Anterior cingulate cortex (tissue), 58 donors: ENCODE data around the gene TGFBR3L.

ENCODE experiments used
- DNase-seq, 58 donors: peaks; one replicate each; lab custom pipeline; 2025; lab: John Stamatoyannopoulos, UW

TGFBR3L gene

DNA sequence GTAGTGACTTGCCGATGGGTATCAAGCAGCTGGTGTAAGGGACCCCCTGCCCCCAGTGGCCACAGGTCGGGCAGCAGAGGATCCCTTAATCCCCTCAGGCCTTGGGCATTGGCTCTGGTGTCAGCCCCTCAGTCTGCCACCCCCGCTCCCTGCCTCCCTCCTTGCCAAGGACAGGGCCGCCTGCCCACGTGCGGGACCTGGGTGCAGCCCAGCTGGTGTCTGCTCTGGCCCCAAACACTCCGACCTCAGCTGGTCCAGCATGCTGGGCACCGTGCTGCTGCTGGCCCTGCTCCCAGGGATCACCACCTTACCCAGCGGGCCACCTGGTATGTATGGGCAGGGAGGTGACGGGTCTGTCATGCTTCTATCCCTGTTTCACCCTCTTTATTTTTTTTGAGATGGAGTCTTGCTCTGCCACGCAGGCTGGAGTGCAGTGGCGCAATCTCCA lies at the start of gene TGFBR3L:
TSS of gene TGFBR3L (plus strand) at position 233 of the 448 bp plus-strand sequence.
- DNase-seq, result no peak

DNA sequence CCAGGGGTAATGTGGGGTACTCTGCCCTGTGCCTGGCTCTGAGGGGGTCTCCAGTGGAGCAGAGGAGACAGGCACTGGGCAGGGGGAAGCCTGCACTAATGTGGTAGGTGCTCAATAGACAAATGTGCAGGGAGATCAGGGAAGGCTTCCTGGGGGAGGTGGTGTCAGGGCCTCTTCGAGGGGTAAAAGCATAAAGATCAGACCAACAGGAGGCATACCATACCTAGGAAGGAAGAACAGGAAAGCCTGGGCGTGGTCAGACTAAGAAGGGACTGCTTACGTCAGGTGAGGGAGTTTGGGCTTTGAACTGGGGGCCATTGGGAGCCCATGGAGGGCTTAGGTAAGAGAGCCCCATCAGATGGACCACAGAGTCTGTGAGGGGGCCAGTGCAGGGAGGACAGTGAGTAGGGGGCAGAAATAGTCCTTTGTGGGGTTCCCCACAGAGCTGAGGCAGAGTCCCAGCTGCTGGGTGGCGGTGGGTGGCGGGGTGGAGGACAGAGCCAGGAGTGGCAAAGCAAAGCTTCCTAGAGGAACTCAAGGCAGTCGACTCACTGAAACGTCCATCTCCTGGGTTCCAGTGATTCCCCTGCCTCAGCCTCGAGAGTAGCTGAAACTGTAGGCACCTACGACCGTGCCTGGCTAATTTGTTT lies 49.2 kb upstream of the TGFBR3L start:
- DNase-seq, result no peak

DNA sequence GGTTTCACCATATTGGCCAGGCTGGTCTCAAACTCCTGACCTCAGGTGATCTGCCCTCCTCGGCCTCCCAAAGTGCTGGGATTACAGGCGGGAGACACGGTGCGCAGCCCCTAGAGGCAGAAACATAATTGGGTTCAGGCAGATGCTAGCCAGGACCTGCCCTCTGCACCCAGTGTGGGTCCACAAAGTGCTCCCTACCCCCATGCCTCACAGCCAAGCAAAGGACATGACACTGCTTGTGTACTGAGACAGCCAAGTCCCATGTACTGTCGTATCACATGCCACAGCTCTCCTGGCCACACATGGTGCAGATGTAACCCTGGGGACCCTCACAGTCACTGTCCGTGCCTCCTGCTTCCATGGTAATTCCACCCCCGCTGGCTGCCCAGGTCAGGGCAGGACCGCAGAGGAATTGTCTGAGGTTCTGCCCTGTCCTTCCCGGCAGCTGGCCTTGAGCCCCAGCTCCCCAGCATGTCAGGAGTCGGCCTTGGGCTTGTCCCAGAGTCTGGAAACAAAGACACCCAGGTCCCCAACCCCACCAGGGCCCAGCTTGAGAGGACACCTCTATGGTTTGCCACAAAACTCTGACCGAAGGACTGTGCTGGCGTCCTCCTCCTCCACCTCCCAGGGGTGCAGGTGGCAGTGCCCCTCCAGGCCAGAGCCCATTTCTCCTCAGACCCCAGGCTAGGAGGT lies 48.1 kb upstream of the TGFBR3L start:
- no peak for DNase-seq

DNA sequence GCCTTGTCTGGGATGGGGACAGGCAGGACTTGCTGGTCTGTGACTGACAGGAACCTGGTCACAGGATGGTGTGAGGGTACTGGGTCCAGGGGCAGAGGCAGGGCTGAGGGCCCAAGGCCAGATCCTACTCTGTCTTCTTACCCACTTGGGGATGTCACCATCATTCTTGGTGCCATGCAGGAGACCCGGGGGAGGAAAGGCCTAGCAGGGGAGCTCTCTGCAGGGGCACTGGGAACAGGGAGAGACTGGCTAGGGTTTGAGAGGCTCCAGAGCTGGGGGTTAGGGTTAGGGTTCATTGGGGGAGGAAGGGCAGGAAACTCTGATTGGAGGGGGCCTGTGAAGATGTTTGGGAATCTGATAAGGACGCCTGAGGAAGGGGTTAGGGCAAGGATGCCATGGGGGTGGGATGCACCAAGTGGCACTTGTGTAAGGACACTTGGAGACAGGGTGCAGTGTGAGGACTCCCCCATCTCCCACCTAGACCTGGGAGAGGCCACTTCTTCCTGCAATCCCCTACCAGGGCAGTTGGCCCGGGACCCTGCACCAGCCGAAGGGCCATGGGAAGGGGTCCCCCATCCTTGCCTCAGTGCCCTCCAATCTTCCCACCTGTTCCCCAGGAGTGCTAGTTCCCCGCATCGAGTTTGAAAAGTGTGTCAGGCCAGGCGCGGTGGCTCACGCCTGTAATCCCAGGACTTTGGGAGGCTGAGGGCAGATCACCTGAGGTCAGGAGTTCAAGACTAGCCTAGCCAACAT lies 47.4 kb upstream of the TGFBR3L start:
- DNase-seq, result no peak

DNA sequence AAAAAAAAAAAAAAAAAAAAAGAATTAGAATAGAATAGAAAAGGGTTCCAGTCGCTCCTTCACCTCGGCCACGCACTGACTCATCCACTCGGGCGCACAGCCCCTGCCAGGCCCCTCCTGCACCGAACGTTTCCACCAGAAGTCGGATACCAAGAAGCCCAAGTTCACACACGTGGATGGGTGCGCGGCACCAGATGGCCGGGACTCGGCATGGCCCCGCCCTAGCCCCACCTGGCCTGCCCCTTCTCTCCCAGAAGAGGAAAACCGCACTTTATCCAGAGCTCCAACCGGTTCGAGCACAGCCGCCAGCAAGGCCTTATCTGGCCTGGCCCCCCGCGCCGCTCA lies 46.3 kb upstream of the TGFBR3L start:
- no peak for DNase-seq

DNA sequence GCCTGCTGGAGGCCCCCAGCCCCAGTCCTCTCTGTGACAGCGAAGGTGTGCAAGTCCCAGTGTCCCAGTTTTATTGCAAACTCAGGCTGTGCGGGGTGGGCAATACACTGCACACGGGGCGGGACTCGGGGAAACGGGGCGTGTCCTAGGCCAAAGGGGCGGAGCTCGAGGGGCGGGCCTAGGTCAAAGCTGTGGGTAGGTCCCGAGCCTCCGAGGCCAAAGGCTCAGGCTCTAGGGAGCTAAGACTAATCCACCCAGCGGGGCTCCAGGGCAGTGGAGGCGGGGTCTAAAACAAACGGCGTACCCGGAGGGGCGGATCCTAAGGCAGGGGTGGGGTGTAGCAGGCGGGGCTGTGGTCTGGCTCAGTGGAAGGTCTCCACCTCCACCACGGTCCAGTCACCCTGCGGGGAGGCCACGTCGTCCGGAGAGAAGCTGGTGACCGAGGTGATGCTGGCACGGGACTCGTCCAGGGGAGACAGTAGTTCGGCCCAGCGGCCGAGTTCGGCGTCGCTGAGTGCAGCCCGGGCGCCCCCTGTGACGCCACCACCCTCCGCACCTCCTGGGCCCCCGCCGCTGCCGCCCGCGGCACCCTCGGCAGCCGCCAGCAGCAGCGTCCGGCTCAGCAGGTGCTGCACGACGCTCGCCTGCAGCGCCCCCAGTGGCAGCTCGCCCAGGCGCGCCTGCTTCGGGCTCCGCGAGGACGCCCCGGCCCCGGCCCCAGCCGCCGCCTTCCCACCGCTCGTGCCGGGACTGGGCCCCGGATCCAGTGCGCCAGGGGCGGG lies 45.8 kb upstream of the TGFBR3L start:
- DNase-seq, result peak in 40 of 58 donors; percentile 12 to 68 (median 53)

DNA sequence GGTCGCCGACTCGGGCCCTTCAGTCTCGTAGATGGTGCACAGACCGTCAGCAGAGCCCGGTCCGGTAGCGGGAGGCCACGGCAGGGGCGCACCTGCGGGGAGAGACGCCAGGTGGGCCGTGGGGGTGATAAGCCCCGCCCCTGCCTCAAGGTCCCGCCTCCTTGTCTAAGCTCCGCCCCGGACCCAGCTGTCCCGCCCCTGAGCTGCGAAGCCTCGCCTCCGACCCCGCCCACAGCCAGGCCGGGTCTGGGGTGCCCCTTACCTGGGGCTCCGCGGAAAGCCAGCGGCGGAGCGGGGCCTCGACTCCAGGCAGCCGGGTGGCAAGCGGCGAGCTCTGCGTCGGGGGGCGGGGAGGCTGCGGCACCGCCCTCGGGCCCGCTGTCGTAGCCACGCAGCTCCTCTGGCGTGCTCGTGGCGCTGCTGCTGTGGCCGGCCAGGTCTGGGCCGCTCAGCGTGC lies 45.1 kb upstream of the TGFBR3L start:
- peak in 34 of 58 donors; percentile 19 to 66 (median 54) for DNase-seq

DNA sequence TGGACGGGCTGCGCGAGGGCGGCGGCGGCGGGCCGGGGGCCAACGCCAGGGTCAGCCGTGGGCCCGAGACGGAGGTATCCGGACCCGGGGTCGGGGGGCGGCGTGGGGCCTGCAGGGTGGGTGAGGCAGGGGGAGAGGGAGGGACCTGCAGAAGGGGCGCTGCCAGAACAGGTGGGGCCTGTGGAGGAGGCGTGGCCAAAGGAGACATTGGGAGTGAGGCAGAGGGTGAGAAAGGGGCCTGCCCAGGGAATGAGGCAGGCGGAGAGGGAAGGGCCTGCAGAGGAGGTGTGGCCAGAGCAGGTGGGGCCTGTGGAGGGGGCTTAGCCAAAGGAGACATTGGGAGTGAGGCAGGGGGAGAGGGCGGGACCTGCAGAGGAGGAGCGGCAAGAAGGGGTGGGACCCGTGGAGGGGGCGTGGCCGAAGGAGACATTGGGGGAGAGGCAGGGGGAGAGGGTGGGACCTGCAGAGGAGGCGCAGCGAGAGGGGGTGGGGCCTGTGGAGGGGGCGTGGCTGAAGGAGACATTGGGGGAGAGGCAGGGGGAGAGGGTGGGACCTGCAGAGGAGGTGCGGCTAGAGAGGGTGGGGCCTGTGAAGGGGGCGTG lies 44.6 kb upstream of the TGFBR3L start:
- peak in 25 of 58 donors; percentile 6 to 78 (median 51) for DNase-seq

DNA sequence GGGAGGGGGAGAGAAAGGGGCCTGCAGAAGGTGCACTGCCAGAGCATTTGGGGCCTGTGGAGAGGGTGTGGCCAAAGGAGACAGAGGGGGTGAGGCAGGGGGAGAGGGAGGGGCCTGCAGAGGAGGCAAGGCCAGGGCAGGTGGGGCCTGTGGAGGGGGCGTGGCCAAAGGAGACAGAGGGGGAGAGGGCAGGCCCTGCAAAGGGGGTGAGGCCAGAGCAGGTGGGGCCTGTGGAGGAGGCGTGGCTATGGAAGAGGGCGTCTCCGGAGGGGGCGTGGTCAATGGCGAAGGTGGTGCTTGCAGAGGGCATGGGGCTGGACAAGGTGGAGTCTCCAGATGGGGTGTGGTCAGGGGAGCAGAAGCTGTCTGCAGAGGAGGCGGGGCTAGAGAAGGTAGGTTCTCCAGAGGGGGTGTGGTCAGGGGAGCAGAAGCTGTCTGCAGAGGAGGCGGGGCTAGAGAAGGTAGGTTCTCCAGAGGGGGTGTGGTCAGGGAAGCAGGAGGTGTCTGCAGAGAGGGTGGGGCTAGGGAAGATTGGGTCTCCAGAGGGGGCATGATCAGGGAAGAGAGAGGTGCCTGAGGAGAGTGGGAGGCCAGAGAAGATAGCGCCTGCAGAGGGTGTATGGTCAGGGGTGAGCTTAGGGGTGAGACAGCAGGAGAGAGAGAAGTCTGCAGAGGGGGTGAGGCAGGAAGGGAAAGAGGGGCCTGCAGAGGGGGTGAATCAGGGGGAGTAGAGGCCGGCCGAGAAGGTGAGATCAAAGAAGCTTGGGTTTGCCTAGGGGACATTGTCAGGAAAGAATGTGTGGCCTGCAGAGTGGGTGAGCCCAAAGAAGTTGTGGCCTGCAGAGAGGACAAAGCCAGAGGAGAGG lies 43.8 kb upstream of the TGFBR3L start:
- DNase-seq, result peak in 42 of 58 donors; percentile 8 to 84 (median 44)

DNA sequence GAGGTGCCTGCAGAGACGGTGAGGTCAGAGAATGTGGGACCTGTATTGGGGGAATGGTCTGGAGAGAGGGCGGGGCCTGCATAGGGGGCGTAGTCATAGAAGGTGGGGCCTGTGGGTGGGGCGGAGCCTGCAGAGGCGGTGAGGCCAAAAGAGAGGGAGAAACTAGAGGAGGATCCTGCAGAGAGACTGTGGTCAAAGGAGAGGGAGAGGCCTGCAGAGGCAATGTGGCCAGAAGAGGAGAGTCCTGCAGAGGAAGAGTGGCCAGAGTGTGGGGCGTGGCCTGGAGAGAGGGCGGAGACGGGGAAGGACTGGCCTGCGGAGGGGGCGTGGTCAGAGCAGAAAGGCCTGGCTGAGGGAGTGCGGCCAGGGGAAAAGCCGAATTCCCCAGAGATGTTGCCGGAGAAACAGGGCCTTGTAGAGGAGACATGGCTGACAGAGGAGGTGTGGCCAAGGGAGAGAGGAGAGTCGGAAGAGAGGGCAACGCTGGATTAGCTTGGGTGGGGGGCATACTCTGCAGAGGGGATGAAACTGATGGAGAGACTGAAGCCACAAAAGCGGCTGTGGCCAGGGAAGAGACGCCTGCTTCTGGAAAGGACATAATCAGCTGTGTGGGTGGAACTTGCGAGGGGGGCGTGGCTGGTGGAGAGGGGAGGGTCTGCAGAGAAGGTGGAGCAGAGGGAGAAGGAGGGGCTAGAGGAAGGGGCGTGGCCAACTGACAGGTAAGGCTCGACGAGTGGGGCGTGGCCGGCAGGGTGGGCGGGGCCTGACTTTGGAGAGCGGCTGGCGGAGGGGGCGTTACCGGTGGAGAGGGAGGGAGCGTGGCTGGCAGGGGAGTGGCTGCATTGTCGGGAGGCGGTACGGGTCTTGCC lies 43.0 kb upstream of the TGFBR3L start:
- peak in 50 of 58 donors; percentile 14 to 83 (median 52) for DNase-seq

DNA sequence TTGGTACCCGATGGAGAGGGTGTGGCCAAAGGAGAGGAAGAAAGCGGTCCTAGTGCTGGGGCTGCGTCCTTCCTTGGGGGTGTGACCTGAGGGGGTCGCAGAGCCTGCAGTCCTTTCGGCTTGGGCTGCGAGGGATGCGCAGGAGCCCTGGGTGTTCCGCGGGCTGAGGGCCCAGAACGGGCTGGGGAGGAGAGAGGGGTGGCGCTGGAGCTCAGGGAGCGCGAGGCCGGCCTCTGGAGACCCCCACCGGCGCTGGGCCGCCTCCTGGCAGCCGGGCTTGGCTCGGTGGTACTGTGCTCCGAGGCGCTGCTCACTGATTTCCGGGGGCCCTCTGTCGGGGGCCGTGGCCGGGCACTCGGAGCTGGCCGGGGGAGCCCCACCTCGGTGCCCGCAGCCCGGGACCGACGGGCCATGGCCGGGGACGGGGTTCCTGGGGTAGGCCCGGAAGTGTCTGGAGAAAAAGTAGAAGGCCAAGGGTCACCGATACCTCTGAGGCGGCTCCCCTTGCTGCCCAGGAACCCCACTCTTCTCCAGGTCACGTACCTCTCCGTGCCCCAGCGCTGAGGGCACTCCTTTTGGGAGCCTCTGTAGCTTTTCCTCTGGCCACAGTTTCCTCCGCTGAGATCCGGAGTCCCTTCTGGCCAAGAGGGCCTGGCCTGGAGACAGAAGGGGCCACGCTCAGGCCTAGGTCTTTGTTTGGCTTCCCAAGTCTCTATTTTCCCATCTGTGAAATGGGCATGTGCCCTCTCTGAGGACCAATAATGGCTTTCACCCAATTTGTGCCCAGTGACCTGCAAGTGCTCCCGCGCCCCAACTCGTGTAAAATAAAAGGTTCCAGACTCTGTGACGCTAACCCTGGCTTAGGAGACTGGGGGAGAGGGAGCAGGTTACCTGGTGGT lies 42.1 kb upstream of the TGFBR3L start:
- no peak for DNase-seq

DNA sequence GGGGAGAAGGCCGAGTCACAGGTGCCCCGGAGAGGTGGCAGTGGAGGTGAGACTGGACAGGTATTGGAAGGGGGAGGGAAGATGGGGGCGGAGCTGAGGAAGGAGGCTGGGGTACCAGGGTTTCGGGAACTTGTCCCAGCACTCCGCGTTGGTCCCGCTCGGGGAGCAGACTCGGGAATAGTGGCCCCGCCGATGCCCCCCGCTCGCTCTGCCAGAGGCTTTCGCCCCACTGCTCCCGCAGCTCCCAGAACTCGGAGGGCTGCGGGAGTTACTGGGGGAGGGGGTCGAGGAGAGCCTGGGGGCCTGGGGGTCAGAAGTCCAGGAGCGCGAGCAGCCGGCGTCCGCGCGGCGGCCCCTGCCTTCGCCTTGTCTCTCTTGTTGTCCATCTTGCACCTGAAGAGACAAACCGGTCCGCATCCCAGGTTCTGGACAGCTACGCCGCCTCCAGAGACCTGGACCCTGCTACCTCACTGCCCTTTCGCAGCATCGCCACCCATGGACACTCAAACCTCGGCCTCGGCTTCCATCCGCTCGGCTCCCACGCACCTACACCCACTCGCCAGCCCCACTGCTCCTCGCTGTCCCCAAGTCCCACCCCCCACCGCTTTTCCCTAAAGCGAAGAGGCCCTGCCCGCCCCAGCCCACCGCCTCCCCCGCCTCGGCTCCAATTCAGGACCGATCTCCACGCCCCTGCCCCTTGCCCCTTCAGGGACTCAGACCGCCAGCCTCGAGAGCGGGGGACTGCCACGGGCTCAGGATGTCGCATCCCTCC lies 41.1 kb upstream of the TGFBR3L start:
- DNase-seq, result peak in 5 of 58 donors; percentile 13 to 55 (median 31)

DNA sequence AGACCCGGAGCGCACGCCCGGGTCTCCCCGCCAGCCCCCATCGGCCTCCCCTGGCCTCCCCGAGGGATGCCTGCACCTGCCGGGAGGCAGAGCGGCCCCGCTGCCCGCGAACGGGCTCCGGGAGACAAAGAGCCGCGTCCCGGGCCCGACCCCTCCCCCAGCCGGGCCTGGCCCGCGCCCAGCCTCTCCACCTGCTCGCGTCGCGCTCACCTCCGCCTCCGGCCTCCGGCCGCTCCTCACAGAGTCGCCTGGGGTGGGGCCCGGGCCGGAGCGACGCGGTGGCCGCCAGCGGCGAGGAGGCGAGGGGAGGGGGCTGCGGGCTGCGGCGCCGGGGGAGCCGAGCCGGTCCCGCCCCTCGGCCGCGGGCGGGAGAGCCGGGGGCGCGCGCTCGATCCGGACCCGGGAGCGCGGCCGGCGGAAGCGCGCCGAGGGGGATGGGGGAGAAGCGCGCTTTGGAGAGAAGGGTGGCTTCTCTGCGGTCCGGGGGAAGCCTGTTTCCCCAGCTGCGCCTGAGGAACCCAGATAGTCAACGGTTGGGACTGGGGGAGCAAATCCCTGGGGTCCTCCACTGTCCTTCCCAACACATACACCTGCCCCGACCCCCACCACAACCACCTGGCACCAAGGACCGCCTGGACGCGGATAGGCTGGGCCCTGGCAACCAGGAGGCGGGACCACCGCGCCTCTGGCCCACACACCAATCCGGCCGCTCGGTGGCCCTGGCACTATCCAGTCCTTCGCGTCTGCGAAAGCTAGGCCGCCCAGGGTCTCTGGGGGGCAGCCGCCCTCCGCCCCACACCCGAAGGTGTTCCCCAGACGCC lies 40.3 kb upstream of the TGFBR3L start, which contains the start of gene PRR36:
TSS of gene PRR36 (minus strand) at position 315 of the 821 bp plus-strand sequence. CDS start 701 bp downstream, outside the sequence.
- DNase-seq, result peak in 51 of 58 donors; percentile 16 to 83 (median 58)

DNA sequence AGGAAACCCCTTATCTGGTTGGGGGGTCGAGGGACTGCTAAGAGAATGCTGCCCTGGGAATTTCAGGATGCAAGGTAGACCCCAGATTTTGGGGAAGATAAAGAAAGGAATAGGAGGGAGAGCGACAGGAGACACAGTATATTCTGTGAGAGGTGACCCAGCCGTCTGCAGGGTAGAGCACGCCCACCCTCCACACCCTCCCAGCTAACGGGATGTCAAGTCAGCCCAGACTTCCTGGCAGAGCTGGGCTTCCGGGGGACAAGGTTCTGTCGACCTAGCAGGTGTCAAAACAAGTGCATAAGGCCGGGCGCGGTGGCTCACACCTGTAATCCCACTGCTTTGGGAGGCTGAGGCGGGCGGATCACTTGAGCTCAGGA lies 39.7 kb upstream of the TGFBR3L start:
- DNase-seq, result no peak

DNA sequence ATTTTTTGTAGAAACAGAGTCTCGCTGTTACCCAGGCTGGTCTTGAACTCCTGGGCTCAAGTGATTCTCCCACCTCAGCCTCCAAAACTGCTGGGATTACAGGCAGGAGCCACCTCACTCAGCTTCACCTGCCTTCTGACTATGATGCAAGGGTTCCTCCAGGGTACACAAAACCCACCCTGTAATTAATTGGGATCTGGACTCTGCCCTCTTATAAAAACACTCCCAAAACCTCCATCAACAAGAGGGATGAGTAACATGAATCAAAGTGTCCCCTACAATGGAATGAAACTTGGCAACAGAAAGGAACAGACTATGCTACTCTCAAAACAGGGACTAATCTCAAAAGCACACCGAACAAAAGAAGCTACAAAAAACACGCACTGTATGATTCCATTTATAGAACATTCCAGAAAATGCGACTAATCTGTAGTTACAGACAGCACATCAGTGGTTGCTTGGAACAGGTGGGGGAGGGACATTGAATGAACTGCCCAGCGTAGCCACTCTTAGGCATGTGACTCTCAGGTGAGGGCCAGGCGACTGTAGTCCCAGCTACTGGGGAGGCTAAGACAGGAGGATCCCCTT lies 37.3 kb upstream of the TGFBR3L start:
- no peak for DNase-seq
